ENCODE measurements around the gene ATP2C2. TPM values are rescaled to one million over a fixed set of nuclear protein-coding genes. Genes with fewer than 3 reads are reported as not detected.

Gene ATP2C2
- total RNA-seq, 2 experiments from 2014 or later: not detected

- intact Hi-C loops (cut with DNase I, micrococcal nuclease): no loop called here
- no peaks in the 10 kb centered on the region for H3K9me3 Mint-ChIP-seq
Observed at GRCh38 chr16:84321932-84322331, 46.4 kb upstream of the ATP2C2 start.

GRCh38 chr16:84322749-84323148 lies 45.6 kb upstream of the ATP2C2 start:
- POLR2A ChIA-PET: no interaction called here

More at GRCh38 chr16:84321932-84322331, 46.4 kb upstream of the ATP2C2 start:
- Histone ChIP-seq H3K36me3 (ENCODE audit: insufficient read depth, low read length) (no peaks in the 10 kb centered on the region), H3K27ac (ENCODE audit: low read depth in 1 of 2, low read length in 2 of 2) (no peak overlapping the region), H3K9me3 (ENCODE audit: control insufficient read depth in 1 of 2, insufficient read depth in 1 of 2, low read length in 2 of 2) (peaks cover 11 to 22% of the 10 kb centered on the region in 2 experiments), H3K4me1 (ENCODE audit: insufficient read depth, low read length) (no peaks in the 10 kb centered on the region), H3K27me3 (ENCODE audit: control insufficient read depth in 1 of 2, insufficient read depth in 2 of 2, low read length in 2 of 2) (peaks cover 0 to 4% of the 10 kb centered on the region in 2 experiments), H3K4me3 (ENCODE audit: low read length) (no peak overlapping the region)
- no peak for ATAC-seq (ENCODE audit: poor library complexity)
- H3K27ac Mint-ChIP-seq: no peak overlapping the region
- DNase-seq: no peak
- no peaks in the 10 kb centered on the region for H3K27me3 Mint-ChIP-seq
- no peak for TF ChIP-seq CTCF (IDR thresholded peaks at IDR 0.05)
- H3K4me3 Mint-ChIP-seq: no peak overlapping the region
- no peaks in the 10 kb centered on the region for H3K4me1 Mint-ChIP-seq (ENCODE audit: low read depth)
- POLR2A ChIA-PET: no interaction called here
- H3K36me3 Mint-ChIP-seq (ENCODE audit: low read depth): no peaks in the 10 kb centered on the region
- CTCF ChIA-PET: no interaction called here

GRCh38 chr16:84323606-84324005 lies 44.7 kb upstream of the ATP2C2 start:
- Mint-ChIP-seq H3K36me3 (ENCODE audit: low read depth) (no peaks in the 10 kb centered on the region), H3K4me3 (no peak overlapping the region), H3K4me1 (ENCODE audit: low read depth) (no peaks in the 10 kb centered on the region), H3K27me3 (no peaks in the 10 kb centered on the region), H3K9me3 (no peaks in the 10 kb centered on the region), H3K27ac (no peak overlapping the region)
- H3K4me3 ChIP-seq (ENCODE audit: low read length): no peak overlapping the region
- no peaks in the 10 kb centered on the region for H3K4me1 ChIP-seq (ENCODE audit: insufficient read depth, low read length)
- H3K36me3 ChIP-seq (ENCODE audit: insufficient read depth, low read length): no peaks in the 10 kb centered on the region
- ATAC-seq (ENCODE audit: poor library complexity) (no peak), DNase-seq (no peak)
- intact Hi-C loops (cut with DNase I, micrococcal nuclease): no loop called here
- CTCF ChIA-PET: no interaction called here
- H3K9me3 ChIP-seq (ENCODE audit: control insufficient read depth in 1 of 2, insufficient read depth in 1 of 2, low read length in 2 of 2): peaks cover 0 to 11% of the 10 kb centered on the region in 2 experiments
- H3K27me3 ChIP-seq (ENCODE audit: control insufficient read depth in 1 of 2, insufficient read depth in 2 of 2, low read length in 2 of 2): peaks cover 0 to 3% of the 10 kb centered on the region in 2 experiments
- no peak overlapping the region for H3K27ac ChIP-seq (ENCODE audit: low read depth in 1 of 2, low read length in 2 of 2)
- POLR2A ChIA-PET: no interaction called here
- no peak for TF ChIP-seq CTCF (IDR thresholded peaks at IDR 0.05)

More at GRCh38 chr16:84322749-84323148, 45.6 kb upstream of the ATP2C2 start:
- no peaks in the 10 kb centered on the region for H3K4me1 Mint-ChIP-seq (ENCODE audit: low read depth)
- ATAC-seq (ENCODE audit: poor library complexity): no peak
- H3K4me3 Mint-ChIP-seq: no peak overlapping the region
- no peak overlapping the region for H3K27ac Mint-ChIP-seq
- H3K4me1 ChIP-seq (ENCODE audit: insufficient read depth, low read length): no peaks in the 10 kb centered on the region
- intact Hi-C loops (cut with DNase I, micrococcal nuclease): no loop called here
- H3K27me3 ChIP-seq (ENCODE audit: control insufficient read depth in 1 of 2, insufficient read depth in 2 of 2, low read length in 2 of 2): peaks cover 0 to 4% of the 10 kb centered on the region in 2 experiments
- no peaks in the 10 kb centered on the region for H3K36me3 Mint-ChIP-seq (ENCODE audit: low read depth)
- H3K27ac ChIP-seq (ENCODE audit: low read depth in 1 of 2, low read length in 2 of 2): no peak overlapping the region
- DNase-seq: no peak
- no peak for TF ChIP-seq CTCF (IDR thresholded peaks at IDR 0.05)
- peaks cover 7 to 20% of the 10 kb centered on the region in 2 experiments for H3K9me3 ChIP-seq (ENCODE audit: control insufficient read depth in 1 of 2, insufficient read depth in 1 of 2, low read length in 2 of 2)
- CTCF ChIA-PET: no interaction called here
- no peaks in the 10 kb centered on the region for H3K9me3 Mint-ChIP-seq
- H3K27me3 Mint-ChIP-seq: no peaks in the 10 kb centered on the region
- H3K4me3 ChIP-seq (ENCODE audit: low read length): no peak overlapping the region
- H3K36me3 ChIP-seq (ENCODE audit: insufficient read depth, low read length): no peaks in the 10 kb centered on the region

All from CD4-positive, alpha-beta T cell (primary cell).